LNCaP clone FGC (cell line): ENCODE measurements around the gene ATP5ME.
A peak's percentile ranks its signal among the peaks of the same experiment; 100 is the strongest.

Experiments used
- DNase-seq: peaks from one replicate; pipeline ENCODE4 v3.0.0-alpha.2; 2011; ENCODE audit warnings: low read depth
- H3K4me3 ChIP-seq: 2 replicates; pipeline ENCODE4 v1.5.1; 2011; ENCODE audit warnings: mild to moderate bottlenecking, low read depth, low read length, control low read depth
- TF ChIP-seq, protein P1 (sequence below): IDR thresholded peaks from 2 replicates; pipeline ENCODE4 v1.5.1; 2012; ENCODE audit warnings: mild to moderate bottlenecking; ENCODE audit not compliant: control insufficient read depth, insufficient read depth; ENCODE audit errors: extremely low read depth

ATP5ME gene

DNA sequence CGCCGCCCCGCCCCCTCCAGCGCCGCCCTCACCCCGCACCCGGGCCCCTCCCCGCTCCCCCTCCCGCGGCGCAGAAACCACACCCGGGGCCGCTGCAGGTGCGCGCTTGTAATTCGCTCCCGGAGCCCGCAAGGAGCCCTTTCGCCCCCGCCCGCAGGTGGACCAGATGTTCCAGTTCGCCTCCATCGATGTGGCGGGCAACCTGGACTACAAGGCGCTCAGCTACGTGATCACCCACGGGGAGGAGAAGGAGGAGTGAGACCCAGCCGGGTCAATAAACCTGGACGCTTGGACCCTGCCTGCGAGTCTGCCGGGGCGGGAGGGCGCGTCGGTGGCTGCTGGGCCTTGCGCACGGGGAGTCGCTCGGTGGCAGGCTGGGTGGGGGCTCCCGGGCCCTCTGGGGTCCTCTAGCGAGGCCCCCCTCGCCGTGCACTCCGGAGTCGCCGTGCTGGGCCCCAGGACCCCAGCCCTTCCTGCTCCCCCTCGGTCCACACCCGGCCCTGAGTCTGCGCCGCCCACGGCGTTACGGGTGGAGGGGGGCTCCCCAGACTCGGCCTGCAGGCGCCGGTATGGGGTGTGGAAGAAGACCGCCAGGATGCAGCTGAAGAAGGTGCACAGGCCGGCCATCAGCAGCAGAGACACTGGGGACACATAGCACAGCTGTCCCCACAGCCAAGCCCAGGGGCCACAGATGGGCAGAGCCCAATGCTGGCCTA is 7.8 kb upstream of the ATP5ME start:
- peak; percentile 67 for DNase-seq
- peak overlapping the region; percentile 50 for H3K4me3 ChIP-seq
- TF ChIP-seq, protein P1, sequence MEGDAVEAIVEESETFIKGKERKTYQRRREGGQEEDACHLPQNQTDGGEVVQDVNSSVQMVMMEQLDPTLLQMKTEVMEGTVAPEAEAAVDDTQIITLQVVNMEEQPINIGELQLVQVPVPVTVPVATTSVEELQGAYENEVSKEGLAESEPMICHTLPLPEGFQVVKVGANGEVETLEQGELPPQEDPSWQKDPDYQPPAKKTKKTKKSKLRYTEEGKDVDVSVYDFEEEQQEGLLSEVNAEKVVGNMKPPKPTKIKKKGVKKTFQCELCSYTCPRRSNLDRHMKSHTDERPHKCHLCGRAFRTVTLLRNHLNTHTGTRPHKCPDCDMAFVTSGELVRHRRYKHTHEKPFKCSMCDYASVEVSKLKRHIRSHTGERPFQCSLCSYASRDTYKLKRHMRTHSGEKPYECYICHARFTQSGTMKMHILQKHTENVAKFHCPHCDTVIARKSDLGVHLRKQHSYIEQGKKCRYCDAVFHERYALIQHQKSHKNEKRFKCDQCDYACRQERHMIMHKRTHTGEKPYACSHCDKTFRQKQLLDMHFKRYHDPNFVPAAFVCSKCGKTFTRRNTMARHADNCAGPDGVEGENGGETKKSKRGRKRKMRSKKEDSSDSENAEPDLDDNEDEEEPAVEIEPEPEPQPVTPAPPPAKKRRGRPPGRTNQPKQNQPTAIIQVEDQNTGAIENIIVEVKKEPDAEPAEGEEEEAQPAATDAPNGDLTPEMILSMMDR, result no peak

DNA sequence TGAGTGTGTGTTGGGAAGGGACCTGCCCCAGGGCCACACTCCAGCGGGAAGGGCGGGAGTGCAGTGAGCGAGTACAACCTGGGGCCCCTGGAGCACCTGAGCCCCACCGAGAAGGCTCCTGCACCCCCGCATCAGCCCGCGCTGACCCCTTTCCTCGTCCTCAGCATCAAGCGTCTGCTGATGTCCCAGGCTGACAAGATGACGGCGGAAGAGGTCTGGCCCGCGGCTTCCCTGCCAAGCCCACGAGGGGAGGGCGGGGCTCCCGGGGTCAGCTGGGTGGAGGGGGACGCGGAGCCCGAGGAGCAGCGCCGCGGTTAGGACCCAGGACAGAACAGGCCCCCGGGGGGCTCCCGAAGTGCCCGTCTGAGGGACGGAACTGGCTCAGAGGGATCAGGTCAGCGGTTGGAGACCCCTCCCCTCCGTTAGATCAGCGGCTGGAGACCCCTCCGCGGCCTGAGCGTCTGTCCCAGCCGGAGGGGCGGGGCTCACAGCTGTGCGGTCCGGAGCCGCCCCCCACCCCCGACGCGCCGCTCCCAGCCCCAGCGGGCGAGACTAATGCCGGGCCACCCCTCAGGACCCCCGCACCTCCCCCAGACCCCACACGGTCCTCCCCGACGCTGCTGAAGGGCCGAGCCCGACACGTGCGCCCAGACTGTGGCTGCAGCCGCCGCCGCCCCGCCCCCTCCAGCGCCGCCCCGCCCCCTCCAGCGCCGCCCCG is 7.0 kb upstream of the ATP5ME start:
- DNase-seq, result no peak
- TF ChIP-seq, protein P1, result no peak
- H3K4me3 ChIP-seq, result peak overlapping the region; percentile 40

GRCh38 chr4:680551-680927 is 6.5 kb upstream of the ATP5ME start:
- peak overlapping the region; percentile 40 for H3K4me3 ChIP-seq
- no peak for DNase-seq
- TF ChIP-seq, protein P1, result no peak

DNA sequence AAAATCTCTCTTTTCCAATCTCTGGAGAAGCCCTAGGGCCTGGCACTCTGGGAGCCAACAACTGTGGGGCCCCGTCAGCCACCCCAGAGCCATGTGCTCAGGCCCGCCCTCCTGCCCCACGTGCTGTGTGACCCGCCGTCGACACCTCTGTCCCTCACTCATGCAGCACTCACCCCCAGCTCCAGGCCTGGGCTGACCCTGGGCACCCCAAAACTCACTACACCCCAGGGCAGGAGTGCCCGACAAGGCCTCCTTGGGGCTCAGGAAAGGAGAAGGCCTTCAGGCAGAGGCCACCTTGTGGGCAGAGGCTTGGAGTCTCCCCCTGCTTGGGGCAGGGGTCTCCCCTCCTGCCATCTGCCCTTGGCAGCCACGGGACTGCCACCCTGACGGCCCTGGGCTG is 6.0 kb upstream of the ATP5ME start:
- TF ChIP-seq, protein P1, result no peak
- H3K4me3 ChIP-seq, result no peak overlapping the region
- no peak for DNase-seq

DNA sequence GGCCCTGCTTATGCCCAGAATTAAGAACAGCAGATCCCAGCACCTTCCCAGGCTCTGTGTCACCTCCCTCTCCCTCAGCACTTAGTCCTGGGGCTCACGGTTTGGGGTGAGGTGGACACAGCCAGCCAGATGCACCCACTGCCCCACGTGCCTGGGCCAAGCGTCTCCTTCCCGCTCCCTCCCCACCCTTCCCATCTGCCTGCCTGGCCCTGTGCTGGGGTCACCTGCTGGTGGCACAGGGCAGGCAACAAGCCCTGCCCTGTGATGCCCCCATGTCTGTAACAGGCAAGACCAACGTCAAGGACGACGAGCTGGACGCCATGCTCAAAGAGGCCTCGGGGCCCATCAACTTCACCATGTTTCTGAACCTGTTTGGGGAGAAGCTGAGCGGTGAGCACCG is 5.6 kb upstream of the ATP5ME start:
- TF ChIP-seq, protein P1, result no peak
- H3K4me3 ChIP-seq, result no peak overlapping the region
- no peak for DNase-seq

GRCh38 chr4:679104-679481 is 5.0 kb upstream of the ATP5ME start:
- no peak overlapping the region for H3K4me3 ChIP-seq
- TF ChIP-seq, protein P1, result no peak
- DNase-seq, result no peak
